Kidney (tissue), 14 donors: ENCODE data around the gene CEP250. TPM values are rescaled to one million over a fixed set of nuclear protein-coding genes. Genes with fewer than 3 reads are reported as not detected.

ENCODE experiments used
- DNase-seq, 5 donors: peaks; one replicate each; pipeline ENCODE4 v3.0.0-alpha.2; 2013 to 2020
- FAIRE-seq: peaks from 2 replicates; lab custom pipeline; 2012; peaks lifted over from hg19 to GRCh38; lab: Jason Lieb, UNC
- H3K27ac ChIP-seq, 2 donors: one replicate each; pipeline ENCODE4 v1.7.0; 2013; ENCODE audit warnings: low read depth in 2 of 2, low read length in 2 of 2, inconsistent platforms in 1 of 2
- H3K27me3 ChIP-seq: one replicate; pipeline ENCODE4 v1.7.1; 2013; ENCODE audit warnings: low read length, inconsistent platforms; ENCODE audit not compliant: control insufficient read depth, insufficient read depth
- H3K36me3 ChIP-seq, 3 donors: one replicate each; pipeline versions ENCODE4 v1.7.0 to v1.7.1; 2013; ENCODE audit warnings: low read length in 3 of 3, control low read depth in 1 of 3, inconsistent platforms in 1 of 3; ENCODE audit not compliant: insufficient read depth in 3 of 3, control insufficient read depth in 2 of 3
- H3K4me1 ChIP-seq, 3 donors: one replicate each; pipeline versions ENCODE4 v1.7.0 to v1.7.1; 2013; ENCODE audit warnings: low read length in 3 of 3, inconsistent platforms in 1 of 3, low read depth in 1 of 3; ENCODE audit not compliant: control insufficient read depth in 2 of 3, insufficient read depth in 2 of 3
- H3K4me3 ChIP-seq, 3 donors: one replicate each; pipeline versions ENCODE4 v1.7.0 to v1.8.1; 2013; ENCODE audit warnings: low read length in 3 of 3, control low read depth in 1 of 3, inconsistent platforms in 1 of 3
- H3K9ac ChIP-seq, 3 donors: one replicate each; pipeline versions ENCODE4 v1.7.0 to v1.7.1; 2013; ENCODE audit warnings: low read length in 3 of 3, control low read depth in 1 of 3, inconsistent platforms in 1 of 3
- H3K9me3 ChIP-seq, 3 donors: one replicate each; pipeline versions ENCODE4 v1.7.0 to v1.7.1; 2013; ENCODE audit warnings: low read length in 3 of 3, control low read depth in 1 of 3, inconsistent platforms in 1 of 3; ENCODE audit not compliant: control insufficient read depth in 2 of 3, insufficient read depth in 1 of 3
- CTCF ChIP-seq: IDR thresholded peaks from 3 replicates; pipeline ENCODE4 v1.5.1; 2012; ENCODE audit warnings: mild to moderate bottlenecking, moderate library complexity, borderline replicate concordance; ENCODE audit not compliant: insufficient read depth; ENCODE audit errors: extremely low read depth
- intact Hi-C: fragments of 100-400 bp; cut with DNase I; formaldehyde crosslinking; loops from one replicate; pipeline ENCODE4 v1.11.1; 2022
- polyA plus RNA-seq: library from polyadenylated mRNA; stranded (reverse); fragments of 350-450 nt; fragmentation: Illumina TruSeq; extraction: RNeasy Lipid Tissue Mini Kit (QIAGEN cat#74804); gene quantifications from one replicate; pipeline ENCODE4 v1.2.3, GENCODE V29; 2014; ENCODE audit warnings: low read depth, low replicate concordance; ENCODE audit not compliant: insufficient read depth
- total RNA-seq: library from RNA; stranded (reverse); fragmentation: NEBNext Ultra II Directional; extraction: Animal tissue kit (Norgen Biotek cat#: 25700); gene quantifications from one replicate; pipeline ENCODE4 v1.2.1, GENCODE V29; 2021
- donor health status: control.
- donor health status: control.
- donor health status: control.
- donor health status: control.
- donor health status: control.
- donor health status: DM: yes; HTN: yes; CAD: no.
- donor health status: Normal renal cell carcinoma (clear cell type).

Gene CEP250
- total and polyA plus RNA-seq, 2 donors from 2014 or later = 4.9 to 25.2 TPM

GRCh38 chr20:35465976-35466375, 10.6 kb downstream of the CEP250 start:
- no peak for DNase-seq
- Histone ChIP-seq H3K27ac (no peak overlapping the region), H3K4me3 (no peak overlapping the region), H3K36me3 (peaks cover 4 to 22% (median 7%) of the 10 kb centered on the region in 3 donors), H3K4me1 (no peaks in the 10 kb centered on the region), H3K9me3 (no peaks in the 10 kb centered on the region), H3K9ac (no peak overlapping the region), H3K27me3 (no peaks in the 10 kb centered on the region)
- intact Hi-C loops = no loop called here
- FAIRE-seq = no peak
- TF ChIP-seq CTCF = no peak

GRCh38 chr20:35466856-35467255, 11.5 kb downstream of the CEP250 start:
- DNase-seq (peak in 1 of 5 donors; percentile 12), FAIRE-seq (no peak)
- Histone ChIP-seq H3K36me3 (peaks cover 5 to 23% (median 7%) of the 10 kb centered on the region in 3 donors), H3K4me3 (no peak overlapping the region), H3K9me3 (no peaks in the 10 kb centered on the region), H3K9ac (no peak overlapping the region), H3K27ac (no peak overlapping the region), H3K27me3 (no peaks in the 10 kb centered on the region), H3K4me1 (no peaks in the 10 kb centered on the region)
- no peak for TF ChIP-seq CTCF
- intact Hi-C loops = no loop called here

GRCh38 chr20:35467339-35468224, 12.2 kb downstream of the CEP250 start:
- intact Hi-C loops = no loop called here
- H3K9me3 ChIP-seq = no peaks in the 10 kb centered on the region
- no peak overlapping the region for H3K27ac ChIP-seq
- TF ChIP-seq CTCF = no peak
- no peak overlapping the region for H3K4me3 ChIP-seq
- no peaks in the 10 kb centered on the region for H3K4me1 ChIP-seq
- H3K9ac ChIP-seq = no peak overlapping the region
- H3K36me3 ChIP-seq = peaks cover 9 to 30% (median 12%) of the 10 kb centered on the region in 3 donors
- no peak for FAIRE-seq
- peak in 4 of 5 donors; percentile 86 to 94 (median 90) for DNase-seq
- H3K27me3 ChIP-seq = no peaks in the 10 kb centered on the region
